Stimulated activated CD8-positive, alpha-beta memory T cell treated with anti-CD3 and anti-CD28 coated beads, Interleukin-15, amount 100 ng/mL, for 24 hours (primary cell): ENCODE measurements around the gene FGF13.

Source experiments
- DNase-seq: peaks from one replicate; pipeline ENCODE4 v3.0.0-alpha.2; 2020; ENCODE audit warnings: low read depth

FGF13 gene

GRCh38 chrX:138711399-138712347 is at the start of gene FGF13:
FGF13 (minus strand) TSS chrX:138711717; CDS start chrX:138711003, 714 bp downstream.
- no peak for DNase-seq

GRCh38 chrX:138759217-138759943 is 47.9 kb upstream of the FGF13 start:
- DNase-seq: no peak

GRCh38 chrX:138756234-138756633 is 44.7 kb upstream of the FGF13 start:
- no peak for DNase-seq

- no peak for DNase-seq
Measured at GRCh38 chrX:138754861-138755260, 43.3 kb upstream of the FGF13 start.

GRCh38 chrX:138748480-138748879 is 37.0 kb upstream of the FGF13 start:
- DNase-seq: no peak

- no peak for DNase-seq
Measured at GRCh38 chrX:138745196-138745595, 33.7 kb upstream of the FGF13 start.

- DNase-seq: no peak
Measured at GRCh38 chrX:138742217-138742616, 30.7 kb upstream of the FGF13 start.

GRCh38 chrX:138740341-138740740 is 28.8 kb upstream of the FGF13 start:
- no peak for DNase-seq

GRCh38 chrX:138723301-138723700 is 11.8 kb upstream of the FGF13 start:
- no peak for DNase-seq

GRCh38 chrX:138719396-138719795 is 7.9 kb upstream of the FGF13 start:
- DNase-seq: no peak

GRCh38 chrX:138718941-138719340 is 7.4 kb upstream of the FGF13 start:
- no peak for DNase-seq

GRCh38 chrX:138710866-138711341 is 613 bp downstream of the FGF13 start:
- DNase-seq: no peak

- no peak for DNase-seq
Measured at GRCh38 chrX:138709886-138710791, 1.4 kb downstream of the FGF13 start.

- no peak for DNase-seq
Measured at GRCh38 chrX:138708268-138708667, 3.2 kb downstream of the FGF13 start.

GRCh38 chrX:138704596-138704995 is 6.9 kb downstream of the FGF13 start:
- no peak for DNase-seq

- DNase-seq: no peak
Measured at GRCh38 chrX:138704101-138704500, 7.4 kb downstream of the FGF13 start.

- DNase-seq: no peak
Measured at GRCh38 chrX:138692591-138692990, 18.9 kb downstream of the FGF13 start.

GRCh38 chrX:138691186-138691585 is 20.3 kb downstream of the FGF13 start:
- no peak for DNase-seq

- DNase-seq: no peak
Measured at GRCh38 chrX:138690591-138690990, 20.9 kb downstream of the FGF13 start.

- no peak for DNase-seq
Measured at GRCh38 chrX:138683600-138683999, 27.9 kb downstream of the FGF13 start.

- no peak for DNase-seq
Measured at GRCh38 chrX:138669693-138670092, 41.8 kb downstream of the FGF13 start.

GRCh38 chrX:138664466-138664865 is 47.1 kb downstream of the FGF13 start:
- no peak for DNase-seq
